HEK293 (cell line): ENCODE results near the gene ABHD13.

ENCODE experiments used
- GLI4 ChIP-seq: fragments of 450-650 bp; formaldehyde crosslinking; IDR thresholded peaks from 2 replicates; pipeline ENCODE4 v1.5.1; 2016; ENCODE audit warnings: missing biosample characterization, missing genetic modification characterization
- HOXA7 ChIP-seq: sonication (generic); formaldehyde crosslinking; IDR thresholded peaks from 2 replicates; pipeline ENCODE4 v1.8.1; 2022; ENCODE audit warnings: missing genetic modification reagents, borderline replicate concordance
- HOXC10 ChIP-seq: sonication (generic); formaldehyde crosslinking; IDR thresholded peaks from 2 replicates; pipeline ENCODE4 v1.8.1; 2023; ENCODE audit warnings: mild to moderate bottlenecking, missing genetic modification reagents
- KLF10 ChIP-seq: fragments of 450-650 bp; IDR thresholded peaks from 2 replicates; pipeline ENCODE4 v1.5.1; 2018; ENCODE audit warnings: missing biosample characterization, mild to moderate bottlenecking, missing genetic modification characterization
- KLF16 ChIP-seq: fragments of 450-650 bp; formaldehyde crosslinking; IDR thresholded peaks from 2 replicates; pipeline ENCODE4 v1.5.1; 2017; ENCODE audit warnings: missing biosample characterization, missing genetic modification characterization
- RBAK ChIP-seq: fragments of 450-650 bp; formaldehyde crosslinking; IDR thresholded peaks from 2 replicates; pipeline ENCODE4 v1.5.1; 2016; ENCODE audit warnings: missing biosample characterization, missing genetic modification characterization
- SALL2 ChIP-seq: fragments of 450-650 bp; formaldehyde crosslinking; IDR thresholded peaks from 2 replicates; pipeline ENCODE4 v1.5.0; 2017; ENCODE audit warnings: missing biosample characterization, mild to moderate bottlenecking, missing genetic modification characterization, borderline replicate concordance
- TCF7L2 ChIP-seq: IDR thresholded peaks from 2 replicates; pipeline ENCODE4 v1.6.1; 2011; ENCODE audit warnings: low read depth, mild to moderate bottlenecking, inconsistent platforms, low read length, moderate library complexity, borderline replicate concordance
- ZBTB21 ChIP-seq: fragments of 450-650 bp; formaldehyde crosslinking; IDR thresholded peaks from 2 replicates; pipeline ENCODE4 v1.5.1; 2017; ENCODE audit warnings: missing biosample characterization, missing genetic modification characterization
- ZBTB48 ChIP-seq: fragments of 450-650 bp; formaldehyde crosslinking; IDR thresholded peaks from 2 replicates; pipeline ENCODE4 v1.5.1; 2016; ENCODE audit warnings: missing biosample characterization, missing genetic modification characterization
- ZBTB8A ChIP-seq: fragments of 450-650 bp; formaldehyde crosslinking; IDR thresholded peaks from 2 replicates; pipeline ENCODE4 v1.5.1; 2016; ENCODE audit warnings: missing biosample characterization, missing genetic modification characterization
- ZEB2 ChIP-seq: fragments of 450-650 bp; formaldehyde crosslinking; IDR thresholded peaks from 2 replicates; pipeline ENCODE4 v1.5.1; 2016; ENCODE audit warnings: missing biosample characterization, missing genetic modification characterization
- ZIC2 ChIP-seq: fragments of 450-650 bp; formaldehyde crosslinking; IDR thresholded peaks from 2 replicates; pipeline ENCODE4 v1.5.1; 2016; ENCODE audit warnings: missing biosample characterization, missing genetic modification characterization
- ZNF174 ChIP-seq: fragments of 450-650 bp; formaldehyde crosslinking; IDR thresholded peaks from 2 replicates; pipeline ENCODE4 v1.5.0; 2017; ENCODE audit warnings: missing biosample characterization, mild to moderate bottlenecking, missing genetic modification characterization
- ZNF202 ChIP-seq: fragments of 450-650 bp; formaldehyde crosslinking; IDR thresholded peaks from 2 replicates; pipeline ENCODE4 v1.5.1; 2016; ENCODE audit warnings: missing biosample characterization, missing genetic modification characterization, borderline replicate concordance
- ZNF221 ChIP-seq: fragments of 450-650 bp; formaldehyde crosslinking; IDR thresholded peaks from 2 replicates; pipeline ENCODE4 v1.5.1; 2017; ENCODE audit warnings: missing biosample characterization, missing genetic modification characterization, borderline replicate concordance
- ZNF302 ChIP-seq: fragments of 450-650 bp; formaldehyde crosslinking; IDR thresholded peaks from 2 replicates; pipeline ENCODE4 v1.5.1; 2016; ENCODE audit warnings: missing biosample characterization, missing genetic modification characterization, low read depth
- ZNF341 ChIP-seq: fragments of 450-650 bp; formaldehyde crosslinking; IDR thresholded peaks from 2 replicates; pipeline ENCODE4; 2016; ENCODE audit warnings: low read depth, missing biosample characterization, missing genetic modification characterization
- ZNF354C ChIP-seq: fragments of 450-650 bp; formaldehyde crosslinking; IDR thresholded peaks from 2 replicates; pipeline ENCODE4 v1.5.1; 2016; ENCODE audit warnings: missing biosample characterization, missing genetic modification characterization, low read depth, borderline replicate concordance
- ZNF48 ChIP-seq: fragments of 450-650 bp; formaldehyde crosslinking; IDR thresholded peaks from 2 replicates; pipeline ENCODE4 v1.5.1; 2016; ENCODE audit warnings: missing biosample characterization, missing genetic modification characterization
- ZNF558 ChIP-seq: fragments of 450-650 bp; formaldehyde crosslinking; IDR thresholded peaks from 2 replicates; pipeline ENCODE4 v1.5.1; 2016; ENCODE audit warnings: missing biosample characterization, missing genetic modification characterization
- ZNF585B ChIP-seq: fragments of 450-650 bp; formaldehyde crosslinking; IDR thresholded peaks from 2 replicates; pipeline ENCODE4 v1.5.1; 2016; ENCODE audit warnings: missing biosample characterization, missing genetic modification characterization
- ZNF664 ChIP-seq: fragments of 450-650 bp; formaldehyde crosslinking; IDR thresholded peaks from 2 replicates; pipeline ENCODE4 v1.5.1; 2016; ENCODE audit warnings: missing biosample characterization, missing genetic modification characterization
- ZNF701 ChIP-seq: fragments of 450-650 bp; formaldehyde crosslinking; IDR thresholded peaks from 2 replicates; pipeline ENCODE4 v1.5.1; 2016; ENCODE audit warnings: missing biosample characterization, missing genetic modification characterization
- TF ChIP-seq, protein P1 (sequence below): fragments of 450-650 bp; formaldehyde crosslinking; IDR thresholded peaks from 2 replicates; pipeline ENCODE4 v1.5.1; 2017; ENCODE audit warnings: missing biosample characterization, missing genetic modification characterization
- TF ChIP-seq, protein P2 (sequence below): fragments of 450-650 bp; formaldehyde crosslinking; IDR thresholded peaks from 2 replicates; pipeline ENCODE4 v1.5.1; 2016; ENCODE audit warnings: missing biosample characterization, missing genetic modification characterization, borderline replicate concordance
- TF ChIP-seq, protein P3 (sequence below): IDR thresholded peaks from 2 replicates; pipeline ENCODE4 v1.6.1; 2011; ENCODE audit warnings: mild to moderate bottlenecking, low read depth, low read length, borderline replicate concordance
- TF ChIP-seq, protein P4 (sequence below): fragments of 450-650 bp; formaldehyde crosslinking; IDR thresholded peaks from 2 replicates; pipeline ENCODE4; 2016; ENCODE audit warnings: missing biosample characterization, missing genetic modification characterization
- TF ChIP-seq, protein P5 (sequence below): fragments of 450-650 bp; formaldehyde crosslinking; IDR thresholded peaks from 2 replicates; pipeline ENCODE4 v1.5.1; 2016; ENCODE audit warnings: missing biosample characterization, missing genetic modification characterization
- TF ChIP-seq, protein P6 (sequence below): fragments of 450-650 bp; IDR thresholded peaks from 2 replicates; pipeline ENCODE4 v1.5.1; 2018; ENCODE audit warnings: missing biosample characterization, missing genetic modification characterization

ABHD13 gene

DNA sequence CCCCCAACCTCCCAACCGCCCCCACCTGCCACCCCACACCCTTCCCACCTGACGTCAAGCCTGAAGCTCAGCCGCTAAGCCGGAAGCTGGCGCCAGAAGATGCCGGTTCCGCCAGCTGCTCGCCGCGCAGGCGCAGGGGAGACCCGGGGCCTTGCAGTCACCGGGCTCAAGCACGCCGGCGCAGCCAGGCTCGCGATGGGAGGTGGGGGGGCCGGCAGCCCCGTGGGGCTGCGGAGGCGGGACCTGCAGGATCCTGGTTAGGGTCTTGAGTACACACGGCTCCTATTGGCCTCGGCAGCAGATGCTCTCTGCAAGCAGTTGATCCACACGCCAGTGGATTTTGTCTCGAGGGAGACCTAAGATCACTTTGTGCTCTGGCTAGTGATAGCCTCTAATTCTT is 2.8 kb upstream of the ABHD13 start, which contains the start of gene LIG4 (continued):
- TF ChIP-seq, protein P1, sequence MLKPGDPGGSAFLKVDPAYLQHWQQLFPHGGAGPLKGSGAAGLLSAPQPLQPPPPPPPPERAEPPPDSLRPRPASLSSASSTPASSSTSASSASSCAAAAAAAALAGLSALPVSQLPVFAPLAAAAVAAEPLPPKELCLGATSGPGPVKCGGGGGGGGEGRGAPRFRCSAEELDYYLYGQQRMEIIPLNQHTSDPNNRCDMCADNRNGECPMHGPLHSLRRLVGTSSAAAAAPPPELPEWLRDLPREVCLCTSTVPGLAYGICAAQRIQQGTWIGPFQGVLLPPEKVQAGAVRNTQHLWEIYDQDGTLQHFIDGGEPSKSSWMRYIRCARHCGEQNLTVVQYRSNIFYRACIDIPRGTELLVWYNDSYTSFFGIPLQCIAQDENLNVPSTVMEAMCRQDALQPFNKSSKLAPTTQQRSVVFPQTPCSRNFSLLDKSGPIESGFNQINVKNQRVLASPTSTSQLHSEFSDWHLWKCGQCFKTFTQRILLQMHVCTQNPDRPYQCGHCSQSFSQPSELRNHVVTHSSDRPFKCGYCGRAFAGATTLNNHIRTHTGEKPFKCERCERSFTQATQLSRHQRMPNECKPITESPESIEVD: no peak
- TF ChIP-seq ZNF302: no peak
- TF ChIP-seq SALL2 (tag by site-specific recombination): no peak
- TF ChIP-seq ZEB2 (tag by site-specific recombination): no peak
- no peak for TF ChIP-seq ZBTB21 (tag by site-specific recombination)
- TF ChIP-seq ZNF664 (tag by site-specific recombination): no peak
- TF ChIP-seq, protein P2, sequence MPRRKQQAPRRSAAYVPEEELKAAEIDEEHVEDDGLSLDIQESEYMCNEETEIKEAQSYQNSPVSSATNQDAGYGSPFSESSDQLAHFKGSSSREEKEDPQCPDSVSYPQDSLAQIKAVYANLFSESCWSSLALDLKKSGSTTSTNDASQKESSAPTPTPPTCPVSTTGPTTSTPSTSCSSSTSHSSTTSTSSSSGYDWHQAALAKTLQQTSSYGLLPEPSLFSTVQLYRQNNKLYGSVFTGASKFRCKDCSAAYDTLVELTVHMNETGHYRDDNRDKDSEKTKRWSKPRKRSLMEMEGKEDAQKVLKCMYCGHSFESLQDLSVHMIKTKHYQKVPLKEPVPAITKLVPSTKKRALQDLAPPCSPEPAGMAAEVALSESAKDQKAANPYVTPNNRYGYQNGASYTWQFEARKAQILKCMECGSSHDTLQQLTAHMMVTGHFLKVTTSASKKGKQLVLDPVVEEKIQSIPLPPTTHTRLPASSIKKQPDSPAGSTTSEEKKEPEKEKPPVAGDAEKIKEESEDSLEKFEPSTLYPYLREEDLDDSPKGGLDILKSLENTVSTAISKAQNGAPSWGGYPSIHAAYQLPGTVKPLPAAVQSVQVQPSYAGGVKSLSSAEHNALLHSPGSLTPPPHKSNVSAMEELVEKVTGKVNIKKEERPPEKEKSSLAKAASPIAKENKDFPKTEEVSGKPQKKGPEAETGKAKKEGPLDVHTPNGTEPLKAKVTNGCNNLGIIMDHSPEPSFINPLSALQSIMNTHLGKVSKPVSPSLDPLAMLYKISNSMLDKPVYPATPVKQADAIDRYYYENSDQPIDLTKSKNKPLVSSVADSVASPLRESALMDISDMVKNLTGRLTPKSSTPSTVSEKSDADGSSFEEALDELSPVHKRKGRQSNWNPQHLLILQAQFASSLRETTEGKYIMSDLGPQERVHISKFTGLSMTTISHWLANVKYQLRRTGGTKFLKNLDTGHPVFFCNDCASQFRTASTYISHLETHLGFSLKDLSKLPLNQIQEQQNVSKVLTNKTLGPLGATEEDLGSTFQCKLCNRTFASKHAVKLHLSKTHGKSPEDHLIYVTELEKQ (tag by site-specific recombination): no peak
- no peak for TF ChIP-seq HOXC10 (CRISPR knock-in tag)
- TF ChIP-seq, protein P3, sequence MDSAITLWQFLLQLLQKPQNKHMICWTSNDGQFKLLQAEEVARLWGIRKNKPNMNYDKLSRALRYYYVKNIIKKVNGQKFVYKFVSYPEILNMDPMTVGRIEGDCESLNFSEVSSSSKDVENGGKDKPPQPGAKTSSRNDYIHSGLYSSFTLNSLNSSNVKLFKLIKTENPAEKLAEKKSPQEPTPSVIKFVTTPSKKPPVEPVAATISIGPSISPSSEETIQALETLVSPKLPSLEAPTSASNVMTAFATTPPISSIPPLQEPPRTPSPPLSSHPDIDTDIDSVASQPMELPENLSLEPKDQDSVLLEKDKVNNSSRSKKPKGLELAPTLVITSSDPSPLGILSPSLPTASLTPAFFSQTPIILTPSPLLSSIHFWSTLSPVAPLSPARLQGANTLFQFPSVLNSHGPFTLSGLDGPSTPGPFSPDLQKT: no peak
- no peak for TF ChIP-seq GLI4 (tag by site-specific recombination)
- no peak for TF ChIP-seq KLF10 (tag by site-specific recombination)
- no peak for TF ChIP-seq TCF7L2
- TF ChIP-seq, protein P4, sequence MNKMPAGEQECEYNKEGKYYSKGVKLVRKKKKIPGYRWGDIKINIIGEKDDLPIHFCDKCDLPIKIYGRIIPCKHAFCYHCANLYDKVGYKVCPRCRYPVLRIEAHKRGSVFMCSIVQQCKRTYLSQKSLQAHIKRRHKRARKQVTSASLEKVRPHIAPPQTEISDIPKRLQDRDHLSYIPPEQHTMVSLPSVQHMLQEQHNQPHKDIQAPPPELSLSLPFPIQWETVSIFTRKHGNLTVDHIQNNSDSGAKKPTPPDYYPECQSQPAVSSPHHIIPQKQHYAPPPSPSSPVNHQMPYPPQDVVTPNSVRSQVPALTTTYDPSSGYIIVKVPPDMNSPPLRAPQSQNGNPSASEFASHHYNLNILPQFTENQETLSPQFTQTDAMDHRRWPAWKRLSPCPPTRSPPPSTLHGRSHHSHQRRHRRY: no peak
- no peak for TF ChIP-seq HOXA7 (CRISPR knock-in tag)
- TF ChIP-seq KLF16: no peak
- no peak for TF ChIP-seq ZNF48 (tag by site-specific recombination)
- no peak for TF ChIP-seq ZNF202 (tag by site-specific recombination)
- TF ChIP-seq ZNF354C (tag by site-specific recombination): no peak
- TF ChIP-seq RBAK: no peak
- TF ChIP-seq, protein P5, sequence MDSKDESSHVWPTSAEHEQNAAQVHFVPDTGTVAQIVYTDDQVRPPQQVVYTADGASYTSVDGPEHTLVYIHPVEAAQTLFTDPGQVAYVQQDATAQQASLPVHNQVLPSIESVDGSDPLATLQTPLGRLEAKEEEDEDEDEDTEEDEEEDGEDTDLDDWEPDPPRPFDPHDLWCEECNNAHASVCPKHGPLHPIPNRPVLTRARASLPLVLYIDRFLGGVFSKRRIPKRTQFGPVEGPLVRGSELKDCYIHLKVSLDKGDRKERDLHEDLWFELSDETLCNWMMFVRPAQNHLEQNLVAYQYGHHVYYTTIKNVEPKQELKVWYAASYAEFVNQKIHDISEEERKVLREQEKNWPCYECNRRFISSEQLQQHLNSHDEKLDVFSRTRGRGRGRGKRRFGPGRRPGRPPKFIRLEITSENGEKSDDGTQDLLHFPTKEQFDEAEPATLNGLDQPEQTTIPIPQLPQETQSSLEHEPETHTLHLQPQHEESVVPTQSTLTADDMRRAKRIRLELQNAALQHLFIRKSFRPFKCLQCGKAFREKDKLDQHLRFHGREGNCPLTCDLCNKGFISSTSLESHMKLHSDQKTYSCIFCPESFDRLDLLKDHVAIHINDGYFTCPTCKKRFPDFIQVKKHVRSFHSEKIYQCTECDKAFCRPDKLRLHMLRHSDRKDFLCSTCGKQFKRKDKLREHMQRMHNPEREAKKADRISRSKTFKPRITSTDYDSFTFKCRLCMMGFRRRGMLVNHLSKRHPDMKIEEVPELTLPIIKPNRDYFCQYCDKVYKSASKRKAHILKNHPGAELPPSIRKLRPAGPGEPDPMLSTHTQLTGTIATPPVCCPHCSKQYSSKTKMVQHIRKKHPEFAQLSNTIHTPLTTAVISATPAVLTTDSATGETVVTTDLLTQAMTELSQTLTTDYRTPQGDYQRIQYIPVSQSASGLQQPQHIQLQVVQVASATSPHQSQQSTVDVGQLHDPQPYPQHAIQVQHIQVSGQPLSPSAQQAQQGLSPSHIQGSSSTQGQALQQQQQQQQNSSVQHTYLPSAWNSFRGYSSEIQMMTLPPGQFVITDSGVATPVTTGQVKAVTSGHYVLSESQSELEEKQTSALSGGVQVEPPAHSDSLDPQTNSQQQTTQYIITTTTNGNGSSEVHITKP (tag by site-specific recombination): no peak
- no peak for TF ChIP-seq ZNF701 (tag by site-specific recombination)
- TF ChIP-seq ZNF174: no peak
- TF ChIP-seq, protein P6, sequence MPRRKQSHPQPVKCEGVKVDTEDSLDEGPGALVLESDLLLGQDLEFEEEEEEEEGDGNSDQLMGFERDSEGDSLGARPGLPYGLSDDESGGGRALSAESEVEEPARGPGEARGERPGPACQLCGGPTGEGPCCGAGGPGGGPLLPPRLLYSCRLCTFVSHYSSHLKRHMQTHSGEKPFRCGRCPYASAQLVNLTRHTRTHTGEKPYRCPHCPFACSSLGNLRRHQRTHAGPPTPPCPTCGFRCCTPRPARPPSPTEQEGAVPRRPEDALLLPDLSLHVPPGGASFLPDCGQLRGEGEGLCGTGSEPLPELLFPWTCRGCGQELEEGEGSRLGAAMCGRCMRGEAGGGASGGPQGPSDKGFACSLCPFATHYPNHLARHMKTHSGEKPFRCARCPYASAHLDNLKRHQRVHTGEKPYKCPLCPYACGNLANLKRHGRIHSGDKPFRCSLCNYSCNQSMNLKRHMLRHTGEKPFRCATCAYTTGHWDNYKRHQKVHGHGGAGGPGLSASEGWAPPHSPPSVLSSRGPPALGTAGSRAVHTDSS (tag by site-specific recombination): no peak
- TF ChIP-seq ZNF585B: no peak
- TF ChIP-seq ZBTB8A (tag by site-specific recombination): peak; percentile 24; the same call in 1 of the 2 replicates
- TF ChIP-seq ZNF341 (tag by site-specific recombination): no peak
- TF ChIP-seq ZIC2 (tag by site-specific recombination): peak; percentile 47; the same call in 1 of the 2 replicates
- no peak for TF ChIP-seq ZBTB48 (tag by site-specific recombination)
- no peak for TF ChIP-seq ZNF221 (tag by site-specific recombination)
- TF ChIP-seq ZNF558 (tag by site-specific recombination): no peak
